NCI-H82 (cell line): Measurements from ENCODE around the gene INKA2.

Experiments
- DNase-seq: peaks from one replicate; lab custom pipeline; 2025; lab: John Stamatoyannopoulos, UW

INKA2 gene

DNA sequence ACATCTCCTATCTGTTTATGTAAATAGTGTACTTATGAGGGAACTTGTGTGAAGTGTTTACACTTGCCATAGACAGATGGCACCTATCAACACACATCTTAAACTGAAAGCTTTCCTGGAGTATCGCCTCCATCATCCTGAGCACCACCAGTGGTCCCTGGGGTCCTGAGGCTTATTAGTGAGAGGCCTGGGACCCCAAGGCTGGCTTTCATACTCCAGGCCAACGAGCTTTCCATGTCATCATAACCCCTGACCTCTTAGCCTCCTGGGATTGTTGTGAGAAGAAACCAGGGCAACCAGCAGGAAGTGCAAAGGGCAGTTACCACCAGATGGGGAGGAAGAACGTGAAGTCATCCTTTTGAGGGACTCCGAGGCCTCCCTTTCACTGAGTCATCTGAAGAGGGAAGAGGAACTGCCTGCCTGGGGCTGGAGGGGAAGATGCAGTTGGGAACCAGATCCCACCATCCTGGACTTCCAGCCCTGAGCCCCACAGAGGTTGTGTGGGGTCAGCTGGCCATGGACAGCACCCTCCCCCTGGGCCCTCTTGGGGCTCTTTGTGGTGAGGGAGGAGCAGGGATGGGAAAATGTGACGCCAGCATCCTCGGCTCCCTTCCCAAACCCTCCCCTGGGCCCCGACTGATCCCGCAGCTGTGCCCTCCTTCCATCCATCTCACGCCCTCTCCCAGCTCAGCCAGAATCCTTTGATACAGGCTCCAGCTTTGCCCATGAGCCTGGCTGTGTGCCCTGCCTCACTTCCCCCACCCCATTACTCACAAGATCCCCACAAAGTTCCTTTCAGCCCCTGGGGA lies 5.8 kb downstream of the INKA2 start:
- no peak for DNase-seq

DNA sequence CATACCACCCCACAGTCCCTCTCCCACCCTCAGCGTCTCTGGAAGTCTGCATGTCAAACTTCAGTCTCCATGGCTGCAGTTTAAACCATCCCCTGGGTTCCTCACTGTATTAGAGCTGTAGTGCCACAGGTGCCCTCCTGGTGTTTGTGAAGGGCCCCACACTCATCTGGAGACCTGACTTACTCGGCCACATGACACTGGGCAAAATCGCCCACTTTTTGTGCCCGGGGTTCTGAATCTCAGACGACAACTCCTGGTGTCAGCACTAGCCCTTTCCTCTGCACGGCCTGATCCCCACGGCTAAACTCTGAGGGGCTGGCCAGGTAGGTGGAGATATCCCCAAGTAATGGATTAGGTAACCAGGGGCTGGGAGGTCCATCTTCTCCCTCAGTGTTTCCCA lies 6.5 kb downstream of the INKA2 start:
- no peak for DNase-seq

DNA sequence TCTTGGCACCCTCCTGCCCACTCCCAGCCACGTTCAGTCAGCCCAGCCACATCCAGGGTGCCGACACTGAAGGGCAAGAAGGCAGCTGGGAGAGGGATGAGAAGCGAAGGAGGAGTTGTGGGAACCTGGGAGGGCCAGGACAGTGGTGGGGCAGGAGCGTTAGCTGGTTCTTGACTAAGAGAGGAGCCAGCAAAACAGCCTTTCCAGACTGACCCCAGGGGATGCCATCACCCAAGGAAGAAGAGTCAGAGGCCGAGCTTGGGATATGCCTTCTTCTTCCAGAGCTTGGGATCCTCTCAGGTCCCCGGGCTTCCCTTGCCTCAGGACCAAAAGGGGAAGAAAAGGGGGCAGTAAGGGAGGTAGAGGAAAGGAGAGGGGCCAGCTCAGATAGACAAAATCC lies 7.2 kb downstream of the INKA2 start:
- DNase-seq: no peak

DNA sequence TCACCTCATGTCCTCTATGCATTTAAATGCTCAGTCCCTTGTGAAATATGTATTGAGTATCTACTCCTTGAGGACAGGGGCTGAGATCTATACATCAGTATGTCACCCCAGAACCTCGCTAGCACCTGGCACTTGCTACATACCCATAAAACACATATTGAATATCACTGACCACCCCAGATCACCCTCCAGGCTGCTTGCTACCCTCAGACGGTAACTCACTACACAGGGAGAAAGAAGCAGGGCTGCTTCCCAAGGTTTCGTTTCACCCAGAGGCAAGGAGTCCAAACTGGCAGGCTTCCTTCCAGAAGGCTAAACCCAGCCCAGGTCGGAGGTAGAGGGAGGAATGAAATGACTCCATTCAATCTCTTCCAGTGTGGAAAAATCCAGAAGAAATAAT lies 8.5 kb downstream of the INKA2 start:
- DNase-seq: no peak

DNA sequence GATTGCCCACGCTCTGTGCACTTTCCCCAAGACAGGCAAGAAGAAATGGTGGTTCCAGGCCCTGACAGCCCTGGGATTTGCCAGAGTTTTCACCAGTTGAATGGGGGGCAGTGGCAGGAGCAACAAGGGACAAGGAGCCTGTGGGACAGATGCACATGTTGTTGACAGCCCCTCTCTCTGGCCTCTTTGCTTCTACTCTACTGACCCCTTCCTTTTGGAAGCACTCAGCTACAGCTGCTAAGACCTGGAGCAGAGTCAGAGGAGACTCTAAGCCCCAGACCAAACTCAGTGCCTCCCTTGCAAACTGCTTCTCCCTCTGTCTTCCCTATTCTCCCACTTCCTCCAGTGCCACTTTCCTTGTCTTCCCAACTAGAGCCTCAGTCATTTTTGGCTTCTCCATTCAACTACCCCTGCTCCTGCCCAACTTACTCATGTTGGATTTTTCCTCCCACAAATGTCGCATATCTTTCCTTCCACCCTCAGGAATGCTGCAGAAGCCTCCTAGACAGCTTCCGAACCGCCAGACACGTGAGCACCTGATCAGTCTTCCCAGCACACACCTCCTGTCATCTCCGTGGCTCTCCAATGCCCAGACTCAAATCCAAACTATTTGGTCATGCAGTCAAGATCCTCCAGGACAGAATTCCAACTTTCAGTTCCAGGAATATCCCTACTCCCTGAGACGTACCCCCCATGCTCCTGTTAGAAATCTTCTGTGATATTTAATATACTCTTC lies 9.1 kb downstream of the INKA2 start:
- DNase-seq: peak; percentile 47

DNA sequence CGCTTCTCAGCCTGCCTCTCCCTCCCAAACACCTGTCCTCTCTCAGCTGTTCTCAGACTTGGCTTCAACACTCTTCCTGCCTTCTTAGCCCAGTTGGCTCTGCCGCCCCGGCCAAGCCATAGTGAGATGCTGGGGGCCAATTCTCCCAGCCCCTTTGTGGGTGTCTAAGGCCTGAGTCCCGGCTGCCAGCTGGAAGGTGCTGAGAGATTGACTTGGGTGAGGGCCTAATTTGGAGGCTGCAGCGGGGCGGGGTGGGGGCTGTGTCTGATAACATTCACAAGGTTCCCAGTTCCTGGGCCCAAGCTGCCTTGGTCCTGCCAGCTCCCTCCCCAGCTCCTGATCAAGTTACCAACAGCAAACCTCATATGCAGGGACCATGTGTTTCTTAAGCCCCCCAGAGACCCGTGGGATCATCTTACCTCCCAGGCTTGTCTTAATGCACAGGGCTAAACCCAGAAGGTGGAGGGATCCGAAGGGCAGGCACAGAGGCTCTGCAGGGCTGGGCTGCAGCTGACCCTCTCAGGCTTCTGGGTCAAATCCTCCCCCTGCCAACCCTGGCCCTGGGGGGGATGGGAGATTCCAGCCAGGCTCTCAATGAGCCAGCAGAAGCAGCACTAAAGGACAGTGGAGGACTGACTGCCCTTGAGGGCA lies 9.8 kb downstream of the INKA2 start:
- DNase-seq: peak; percentile 95

DNA sequence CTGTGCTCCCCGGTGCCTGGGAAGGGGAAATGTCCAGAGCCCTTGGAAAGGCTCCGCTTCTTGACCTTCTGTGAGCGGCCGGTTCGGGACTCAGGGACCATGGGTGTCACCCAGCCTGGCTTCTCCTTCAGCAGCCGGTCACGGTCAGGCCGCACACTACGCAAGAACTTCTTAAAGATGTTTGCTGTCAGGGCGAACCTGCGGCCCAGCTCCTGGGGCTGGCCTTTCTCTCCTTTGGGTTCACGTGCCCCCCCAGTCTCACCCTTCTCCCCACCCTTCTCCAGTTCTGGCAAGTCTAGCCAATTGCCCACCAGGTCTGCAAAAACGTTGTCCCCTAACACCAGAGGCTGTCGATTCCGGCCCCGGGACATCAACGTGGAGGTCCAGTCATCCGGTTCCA lies 12.1 kb downstream of the INKA2 start:
- DNase-seq: no peak

DNA sequence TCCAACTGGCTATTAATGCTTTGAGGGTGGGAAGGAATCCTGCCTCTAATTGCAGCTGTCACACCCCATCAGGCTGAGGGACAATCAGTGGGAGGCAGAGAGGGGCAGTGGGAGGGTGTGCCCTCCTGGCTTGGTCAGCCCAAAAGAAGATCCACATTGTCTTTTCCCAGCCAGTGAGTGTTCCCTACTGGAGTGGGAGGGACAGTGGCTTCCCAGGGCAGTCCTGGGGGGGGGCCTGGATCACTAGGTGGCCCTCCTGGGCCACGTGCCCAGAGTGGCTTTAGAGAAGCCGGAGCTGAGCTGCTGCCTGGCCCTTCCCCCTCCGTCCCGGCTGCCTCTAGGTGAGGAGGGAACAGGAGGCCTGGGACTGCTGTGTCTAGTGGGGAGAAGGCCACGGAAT lies 14.0 kb downstream of the INKA2 start:
- peak; percentile 72 for DNase-seq

DNA sequence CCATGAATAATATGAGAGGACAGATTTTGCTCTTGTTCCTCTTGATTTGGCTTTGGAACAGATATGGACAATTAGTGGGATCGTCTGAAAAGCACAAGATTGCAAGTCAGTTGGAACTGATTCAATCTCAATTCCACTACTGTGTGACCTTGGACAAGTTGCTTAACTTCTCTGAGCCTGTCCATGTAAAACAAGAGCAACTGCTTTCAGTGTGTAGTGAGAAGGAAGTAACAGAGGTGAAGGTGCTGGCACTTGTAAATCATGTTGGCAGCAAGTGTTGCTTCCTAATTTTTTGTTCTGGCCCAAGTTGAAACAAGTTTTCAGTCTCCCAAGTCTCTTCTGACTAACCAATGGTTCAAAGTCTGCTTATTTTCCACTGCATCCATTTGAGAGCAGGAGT lies 15.3 kb downstream of the INKA2 start:
- no peak for DNase-seq

DNA sequence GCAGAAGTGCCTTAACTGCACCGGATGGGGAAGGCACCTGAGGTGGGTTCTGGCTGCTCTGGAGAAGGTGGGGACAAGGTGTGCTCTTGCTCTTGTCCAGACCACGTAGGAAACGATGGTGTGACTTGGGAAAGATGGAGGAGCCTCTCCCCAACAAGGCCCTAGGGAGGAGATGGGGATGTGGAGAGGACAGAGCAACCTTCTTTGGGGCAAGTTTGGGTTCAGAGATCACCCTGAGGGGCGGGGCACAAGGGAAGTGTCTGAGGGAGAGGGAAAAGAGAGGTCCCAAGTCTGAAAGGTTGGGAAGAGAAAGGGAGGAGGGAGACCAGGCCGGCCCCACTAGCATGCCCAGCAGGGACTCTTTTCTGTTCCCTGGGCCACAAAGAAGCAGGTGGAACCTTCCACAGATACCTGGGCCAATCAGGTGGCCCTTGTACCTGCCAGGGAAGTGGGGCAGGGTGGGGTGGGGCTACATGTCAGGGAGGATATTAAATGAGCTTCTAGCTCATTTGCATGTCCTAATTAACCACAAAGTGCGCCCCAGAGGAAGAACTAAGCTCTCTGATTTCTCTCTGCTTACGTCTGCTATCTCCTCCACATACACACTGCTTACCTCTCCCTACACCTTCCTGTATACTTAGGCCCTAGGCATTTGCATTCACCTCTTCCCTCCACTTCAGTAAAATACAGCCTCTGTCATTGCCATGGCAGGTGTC lies 15.9 kb downstream of the INKA2 start:
- no peak for DNase-seq

DNA sequence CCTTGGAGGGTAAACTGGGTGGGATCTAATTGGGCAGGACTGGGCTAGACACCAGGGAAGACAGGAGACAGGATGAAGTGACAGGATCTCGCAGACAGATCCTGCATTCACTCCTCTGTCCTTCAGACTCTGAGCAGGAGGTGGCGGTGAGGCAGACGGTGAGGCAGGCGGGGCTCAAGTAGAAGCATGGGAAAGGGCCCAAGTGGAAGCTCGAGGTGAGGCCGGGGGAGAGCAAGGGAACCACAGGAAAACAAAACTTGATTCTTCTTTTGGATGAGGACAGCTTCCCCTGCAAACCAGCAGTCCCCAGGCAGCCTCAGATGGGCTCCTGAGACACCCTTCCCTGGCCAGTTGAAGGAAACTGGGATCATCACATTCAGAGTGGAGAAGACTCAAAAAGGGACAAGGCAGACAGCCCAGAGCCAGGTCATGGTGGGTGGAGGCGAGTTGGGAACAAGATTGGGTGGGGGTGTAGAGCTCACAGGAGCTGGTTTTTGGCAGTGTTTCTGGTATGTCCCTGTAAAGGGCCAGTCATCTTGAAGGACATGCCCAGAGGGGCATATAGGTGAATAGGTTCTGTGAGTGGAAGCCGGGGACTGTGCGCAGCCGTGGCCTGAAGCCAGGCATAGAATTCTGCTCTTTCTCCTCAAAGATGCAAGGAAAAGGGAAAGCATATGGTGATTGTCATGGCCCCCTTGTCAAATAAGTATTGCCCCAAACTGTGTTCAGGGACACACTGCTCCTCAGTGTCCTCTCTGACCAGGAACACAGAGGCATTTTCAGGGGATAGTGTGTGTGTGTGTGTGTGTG lies 18.0 kb downstream of the INKA2 start:
- DNase-seq: no peak

DNA sequence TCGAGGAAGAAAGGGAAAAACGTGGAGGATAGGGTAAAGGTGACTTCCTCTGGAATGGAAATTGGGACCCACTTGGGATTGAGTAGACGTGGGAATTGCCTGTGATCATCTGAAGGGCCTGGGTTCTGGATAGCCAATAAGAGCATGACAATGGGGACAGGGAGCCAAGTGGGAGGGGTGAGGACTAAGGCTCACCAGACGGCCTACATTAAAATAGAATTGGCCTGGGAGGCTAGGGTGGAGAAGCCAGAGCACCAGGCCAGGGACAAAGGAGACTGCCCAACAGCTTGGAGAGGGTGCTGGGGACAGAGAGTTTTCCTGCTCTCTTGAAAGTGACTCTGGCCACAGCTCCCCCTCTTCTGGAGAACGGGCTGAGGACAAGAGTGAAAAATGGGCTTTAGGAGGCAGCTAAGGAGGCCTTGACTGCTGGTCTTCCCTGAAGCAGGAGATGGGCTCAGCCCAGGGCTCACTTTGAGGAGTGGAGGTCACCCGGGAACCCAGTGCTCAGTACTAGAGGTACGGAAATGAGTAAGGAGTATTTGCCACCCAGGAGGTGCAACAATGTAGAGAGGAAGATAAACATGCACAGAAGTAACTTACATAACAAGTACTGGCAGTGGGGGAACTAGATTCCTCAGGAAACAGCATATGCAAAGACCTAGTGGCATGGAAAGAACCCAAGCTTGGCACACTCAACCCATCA lies 18.8 kb downstream of the INKA2 start:
- no peak for DNase-seq

DNA sequence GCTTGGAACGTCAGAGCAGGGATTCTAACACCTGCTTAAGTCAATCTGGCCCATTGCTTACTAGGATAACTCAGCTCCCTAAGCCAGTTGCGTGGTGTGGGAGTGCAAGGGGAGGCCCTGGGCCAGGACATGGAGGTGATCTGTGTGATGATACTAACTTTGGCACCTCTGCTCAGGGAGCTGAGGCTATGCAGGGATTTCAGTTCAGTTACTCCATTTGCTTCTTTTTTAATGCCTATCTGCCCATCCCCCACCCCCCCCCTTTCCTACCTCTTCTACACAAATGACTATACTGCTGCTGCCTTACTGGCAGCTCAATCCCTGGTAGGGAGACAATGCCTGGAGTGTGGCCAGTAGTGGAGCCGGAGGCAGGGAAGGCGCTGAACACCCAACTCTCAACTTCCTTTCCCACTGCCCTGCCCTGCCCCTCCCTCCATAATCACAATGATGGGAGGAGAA lies 19.5 kb downstream of the INKA2 start:
- DNase-seq: peak; percentile 26

DNA sequence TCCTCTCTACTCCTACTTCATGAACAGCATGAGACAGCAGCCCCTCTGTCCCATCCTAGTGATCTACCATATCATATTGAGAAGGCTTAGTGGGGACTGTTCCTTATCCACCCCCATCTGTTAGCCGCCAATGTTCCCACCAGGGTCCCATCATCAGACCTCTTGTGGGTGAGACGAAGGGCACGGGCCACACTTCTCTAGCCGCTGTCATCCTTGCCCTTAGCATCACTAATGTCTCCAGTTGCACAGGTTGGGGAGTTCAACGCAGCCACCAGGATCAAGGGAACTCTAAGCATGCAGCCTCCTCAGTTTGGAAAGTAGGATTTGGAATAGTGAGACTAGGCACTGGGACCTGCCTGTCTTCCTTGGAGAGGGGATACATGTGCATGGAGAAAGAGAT lies 20.1 kb downstream of the INKA2 start:
- DNase-seq: no peak

DNA sequence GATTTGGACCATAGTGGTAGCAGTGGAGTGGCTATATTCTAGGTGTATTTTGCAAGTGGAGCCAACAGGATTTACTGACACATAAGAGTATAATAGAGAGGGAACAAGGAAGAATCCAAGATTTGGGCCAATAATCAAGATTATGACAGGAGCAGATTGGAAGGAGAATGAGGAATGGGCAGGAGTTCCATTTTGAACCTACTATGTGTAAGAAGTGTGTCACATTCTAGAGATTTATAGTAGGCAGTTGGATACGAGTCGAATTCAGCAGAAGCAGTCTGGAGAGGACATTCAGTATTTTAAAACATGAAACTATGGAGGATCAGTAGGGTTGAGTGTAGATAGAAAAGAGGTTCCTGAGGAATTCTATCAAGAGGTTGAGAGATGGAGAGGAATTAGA lies 21.7 kb downstream of the INKA2 start:
- no peak for DNase-seq

DNA sequence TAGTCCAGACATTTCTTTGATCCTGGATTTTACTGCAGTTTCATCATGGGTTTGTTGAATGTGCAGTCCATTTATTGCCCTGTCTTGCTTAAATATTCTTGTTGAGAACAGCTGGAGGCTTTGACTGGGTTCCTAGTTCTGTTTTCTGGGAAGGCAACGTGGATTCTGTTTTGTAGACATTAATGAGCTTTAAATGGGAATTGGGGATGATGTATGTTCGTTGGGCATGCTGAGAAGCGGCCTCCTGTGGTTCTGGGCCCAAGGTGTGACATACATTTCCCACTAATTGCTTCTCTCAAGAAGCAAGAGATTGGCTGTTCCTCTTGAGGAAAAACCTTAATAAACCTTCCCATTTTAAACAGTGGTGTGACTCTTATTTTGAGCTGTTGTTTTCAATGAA lies 22.9 kb downstream of the INKA2 start:
- DNase-seq: no peak

DNA sequence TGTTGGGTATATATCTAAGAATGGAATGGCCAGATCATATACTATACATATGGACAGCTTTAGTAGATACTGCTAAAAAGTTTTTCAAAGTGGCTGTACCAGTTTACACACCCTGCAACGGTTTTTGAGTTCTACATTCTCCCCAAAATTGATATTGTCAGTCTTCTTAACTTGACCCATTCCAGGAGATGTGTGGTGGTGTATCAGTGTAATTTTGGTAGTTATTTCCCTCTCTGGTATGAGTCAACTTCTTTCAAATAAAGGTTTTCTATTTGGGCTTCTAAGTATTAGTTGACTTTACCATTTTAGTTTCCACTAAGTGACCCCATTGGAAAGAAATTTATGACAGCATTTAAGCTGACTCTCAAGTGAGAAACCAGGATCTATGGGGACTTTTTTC lies 29.2 kb downstream of the INKA2 start:
- DNase-seq: no peak

DNA sequence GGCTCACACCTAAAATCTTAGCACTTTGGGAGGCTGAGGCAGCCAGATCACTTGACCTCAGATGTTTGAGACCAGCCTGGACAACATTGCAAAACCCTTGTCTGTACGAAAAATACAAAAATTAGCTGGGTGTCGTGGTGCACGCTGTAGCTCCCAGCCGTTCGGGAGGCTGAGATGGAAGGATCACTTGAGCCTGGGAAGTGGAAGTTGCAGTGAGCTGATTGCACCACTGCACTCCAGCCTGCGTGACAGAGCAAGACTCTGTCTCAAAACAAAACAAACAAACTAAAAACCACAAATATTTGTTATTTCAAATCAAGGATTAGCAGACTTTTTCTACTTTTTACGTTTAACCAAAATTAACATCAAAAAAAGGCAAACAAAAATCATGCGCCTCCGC lies 31.3 kb downstream of the INKA2 start:
- DNase-seq: no peak

DNA sequence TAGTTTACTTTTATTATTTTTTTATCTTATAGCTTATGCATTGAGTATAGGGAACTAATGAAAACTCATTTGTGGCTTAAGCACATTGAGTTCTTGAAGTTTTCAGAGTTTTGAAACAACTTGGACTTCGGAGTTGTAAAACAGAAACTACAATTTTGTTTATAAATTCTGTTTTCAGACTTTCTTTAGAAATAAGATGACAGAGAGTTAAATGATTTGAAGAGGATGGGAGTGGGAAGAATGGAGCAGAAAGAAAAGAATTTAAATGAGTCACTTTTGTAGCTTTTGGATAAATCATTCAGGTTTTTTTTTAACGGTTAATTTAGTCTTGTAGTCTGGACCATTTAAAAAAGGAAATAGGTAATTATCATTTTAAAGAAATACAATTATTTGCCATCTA lies 32.3 kb downstream of the INKA2 start:
- DNase-seq: no peak

DNA sequence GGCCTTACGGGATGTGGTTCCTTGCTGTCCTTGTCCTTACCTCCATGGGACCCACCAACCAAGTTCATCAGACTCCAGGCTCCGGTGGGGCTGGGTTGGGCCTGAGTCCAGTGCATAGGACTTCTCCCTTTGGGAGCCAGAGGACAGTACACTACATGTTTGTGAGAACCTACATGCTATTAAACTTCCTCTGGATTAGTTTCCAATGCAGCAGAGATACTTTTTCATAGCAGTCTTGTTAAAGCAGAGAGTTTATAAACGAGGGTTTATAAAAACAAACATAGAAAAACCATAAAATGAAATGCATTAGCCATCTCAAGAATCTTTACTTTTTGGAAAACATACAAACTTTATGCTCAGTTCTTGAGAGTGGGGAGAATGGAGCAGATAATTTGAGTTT lies 33.4 kb downstream of the INKA2 start:
- DNase-seq: no peak

DNA sequence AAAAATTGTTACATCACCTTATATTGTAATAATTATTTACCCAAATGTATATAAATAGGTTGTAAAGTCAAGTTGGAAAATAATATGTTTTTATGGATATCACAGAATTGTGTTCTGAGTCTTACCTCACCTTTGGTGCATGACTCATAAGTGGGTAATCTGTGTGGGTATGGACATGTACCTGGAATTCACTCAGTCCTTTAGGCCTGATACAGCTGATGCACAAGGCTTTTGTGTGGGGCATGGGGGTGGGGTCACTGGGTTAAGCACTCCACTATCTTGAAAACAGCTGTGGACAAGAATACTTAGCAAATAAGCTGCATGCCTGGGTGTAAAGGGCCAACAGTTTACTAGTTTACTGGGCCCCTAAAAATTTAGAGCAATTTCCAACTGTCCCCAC lies 34.4 kb downstream of the INKA2 start:
- peak; percentile 7 for DNase-seq
